ENCODE data around the gene TMPRSS11E. TPM values are rescaled to one million over a fixed set of nuclear protein-coding genes. Genes with fewer than 3 reads are reported as not detected.
"Not testable (repeated sequence)": the region's sequence is repeated elsewhere in the genome, so short reads cannot be mapped to it uniquely, and the experiment has no call there.

The TMPRSS11E gene
- total RNA-seq, 1 experiment from 2014 or later = not detected

GRCh38 chr4:68542742-68543141, 95.5 kb downstream of the TMPRSS11E start:
- H3K9me3 ChIP-seq (ENCODE audit: low read length); H3K9me2 ChIP-seq (replicated peaks; ENCODE audit: insufficient read depth, low read length); H4K20me1 ChIP-seq (ENCODE audit: insufficient read depth, low read depth, low read length); H3K9ac ChIP-seq (ENCODE audit: low read length); DNase-seq; H3K4me3 ChIP-seq (ENCODE audit: low read length); H3K27me3 ChIP-seq (ENCODE audit: low read length); H3K4me2 ChIP-seq (ENCODE audit: low read depth, low read length, poor library complexity, severe bottlenecking); H3K79me2 ChIP-seq (ENCODE audit: low read length); H2AFZ ChIP-seq (ENCODE audit: low read length); H3K4me1 ChIP-seq (ENCODE audit: low read length); H3K27ac ChIP-seq (ENCODE audit: low read length); H3K36me3 ChIP-seq (ENCODE audit: insufficient read depth, low read length): not testable (repeated sequence)

Other genes starting within 250 kb of the TMPRSS11E start
- gene TMPRSS11B, start 201.8 kb upstream of the TMPRSS11E start, total RNA-seq (2014; rRNA removed; shearing (Covaris generic); ENCODE audit: low replicate concordance) = not detected in 2 replicates
- gene YTHDC1, start 97.4 kb upstream of the TMPRSS11E start, total RNA-seq (2014; rRNA removed; shearing (Covaris generic); ENCODE audit: low replicate concordance) = 55.9 and 69.3 TPM in 2 replicates
- gene UGT2B17, start 128.9 kb downstream of the TMPRSS11E start, total RNA-seq (2014; rRNA removed; shearing (Covaris generic); ENCODE audit: low replicate concordance) = not detected in 2 replicates
- gene UGT2B15, start 223.2 kb downstream of the TMPRSS11E start, total RNA-seq (2014; rRNA removed; shearing (Covaris generic); ENCODE audit: low replicate concordance) = not detected in 2 replicates

Measured in Karpas-422 (cell line).